Measurements from ENCODE around the gene ARRB1. TPM values are rescaled to one million over a fixed set of nuclear protein-coding genes. Genes with fewer than 3 reads are reported as not detected.
"Not testable (repeated sequence)": the region's sequence is repeated elsewhere in the genome, so short reads cannot be mapped to it uniquely, and the experiment has no call there.

Gene ARRB1
- total RNA-seq, 1 experiment from 2014 or later = 2.2 TPM

DNA sequence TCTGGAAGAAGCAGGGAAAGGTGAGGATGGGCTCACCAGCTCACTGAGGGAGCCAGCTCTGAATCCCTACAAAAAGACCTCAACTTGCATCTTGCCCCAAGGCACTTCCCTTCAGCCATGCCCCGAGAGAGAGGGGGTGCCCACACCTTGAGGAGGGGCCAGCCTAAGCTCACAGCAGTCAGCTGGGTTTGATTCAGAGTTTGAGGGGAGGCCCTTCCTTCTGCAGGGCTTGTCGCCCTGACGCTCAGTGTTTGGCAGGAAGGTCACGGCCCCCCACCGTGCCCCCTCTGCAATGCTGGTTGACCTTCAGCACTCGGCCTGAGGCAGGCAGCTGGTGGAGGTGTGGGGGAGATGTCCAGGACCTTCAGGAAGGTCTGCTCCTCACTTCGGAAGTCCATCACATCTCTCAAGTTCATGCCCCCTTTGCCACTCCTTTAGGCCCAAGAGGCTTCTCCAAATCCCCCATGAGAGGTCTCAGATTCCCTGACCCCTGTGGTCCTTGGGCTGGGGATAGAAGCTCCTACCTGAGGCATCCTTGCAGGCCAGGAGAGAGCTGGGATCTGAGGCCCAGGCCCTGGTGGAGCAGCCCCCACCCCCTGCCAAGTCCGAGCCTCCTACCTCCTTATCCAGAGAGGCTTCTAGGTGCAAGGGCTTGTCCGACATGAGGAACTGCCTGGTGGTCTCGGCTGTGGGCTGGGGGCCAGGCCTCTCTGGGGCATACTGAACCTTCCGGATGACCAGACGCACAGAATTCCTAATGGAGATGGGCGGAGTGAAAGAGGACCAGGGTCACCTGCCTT is 73.3 kb downstream of the ARRB1 start:
- DNase-seq (ENCODE audit: extremely low read depth, low read depth) = no peak

DNA sequence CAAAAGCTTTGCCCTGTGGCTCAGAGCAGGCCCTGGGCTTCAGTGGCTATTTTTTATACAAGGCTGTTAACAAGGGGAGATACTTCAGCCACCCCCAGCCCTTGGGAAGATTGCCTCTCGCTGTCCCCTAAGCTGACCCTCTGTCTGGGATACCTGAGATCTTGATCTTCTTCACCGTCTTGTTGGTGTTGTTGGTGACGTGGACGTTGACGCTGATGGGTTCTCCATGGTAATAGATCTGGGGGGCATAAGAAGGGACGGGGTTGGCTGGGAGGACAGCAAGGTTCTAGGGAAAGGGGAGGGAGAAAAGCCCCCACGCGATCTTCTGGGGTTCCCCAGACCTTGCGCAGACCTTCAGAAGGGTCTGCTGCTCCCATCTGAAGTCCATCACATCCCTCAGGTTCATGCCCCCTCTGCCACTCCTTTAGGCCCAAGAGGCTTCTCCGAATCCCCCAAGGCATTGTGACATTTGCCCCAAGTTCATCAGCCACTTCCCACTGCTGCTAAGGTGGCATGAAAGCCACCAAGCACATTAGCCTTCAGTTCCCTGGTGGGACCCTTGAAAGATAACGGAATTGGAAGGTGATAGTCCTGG is 74.2 kb downstream of the ARRB1 start:
- no peak for DNase-seq (ENCODE audit: extremely low read depth, low read depth)

DNA sequence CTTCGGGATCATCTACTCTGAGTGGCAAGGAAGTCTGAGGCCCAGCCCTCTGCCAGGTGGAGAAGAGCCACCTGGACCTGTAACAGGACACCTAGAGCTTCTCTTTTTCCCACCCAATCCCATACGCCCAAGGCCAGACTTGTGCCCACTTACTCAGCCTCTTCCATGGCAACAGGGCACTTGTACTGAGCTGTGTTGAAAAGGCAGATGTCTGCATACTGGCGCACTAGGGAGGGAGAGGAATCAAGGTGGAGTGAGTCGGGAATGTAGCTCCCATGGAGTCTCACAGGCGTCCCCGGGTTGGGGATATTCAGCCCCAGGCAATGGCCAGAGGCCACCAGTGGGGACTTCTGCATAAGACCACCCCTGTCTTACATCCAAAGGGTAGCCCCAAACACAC is 74.8 kb downstream of the ARRB1 start:
- DNase-seq (ENCODE audit: extremely low read depth, low read depth) = no peak

DNA sequence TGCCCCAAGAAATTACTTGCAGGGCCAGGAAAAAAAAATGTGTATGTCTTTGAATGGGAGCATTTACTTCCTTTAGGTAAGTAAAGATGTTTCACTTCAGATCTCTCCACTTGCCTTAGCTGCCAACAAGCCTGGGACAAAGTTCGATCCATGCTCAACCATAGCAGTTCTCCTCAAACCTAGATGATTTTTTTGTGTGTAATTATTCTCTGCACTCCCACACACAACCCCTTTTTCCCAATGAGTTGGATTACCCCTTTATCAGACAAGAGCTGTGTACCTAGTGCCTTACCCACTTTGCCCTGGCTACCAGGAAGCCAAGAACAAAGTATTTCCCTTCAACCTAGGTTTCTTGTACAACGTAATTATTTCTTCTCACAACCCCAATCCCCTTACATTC is 75.3 kb downstream of the ARRB1 start:
- DNase-seq (ENCODE audit: extremely low read depth, low read depth) = no peak

DNA sequence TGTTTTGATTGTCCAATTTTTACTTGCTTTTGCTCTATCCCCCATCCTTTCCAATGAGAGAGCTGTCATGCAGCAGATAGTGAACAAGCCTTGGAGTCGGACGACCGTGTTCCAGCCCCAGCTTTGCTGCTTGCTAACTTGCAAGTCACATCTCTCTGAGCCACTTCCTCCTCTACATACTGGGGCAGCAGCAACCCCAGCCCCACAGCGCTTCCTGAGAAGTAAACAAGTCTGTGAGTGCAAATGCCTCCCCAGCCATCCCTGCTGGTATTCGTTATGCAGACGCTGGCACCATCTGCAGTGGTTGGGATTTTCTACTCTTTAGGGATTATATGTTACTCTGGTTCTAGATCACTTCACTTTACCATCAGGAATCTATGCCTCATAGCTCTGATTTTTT is 75.9 kb downstream of the ARRB1 start:
- no peak for DNase-seq (ENCODE audit: extremely low read depth, low read depth)

DNA sequence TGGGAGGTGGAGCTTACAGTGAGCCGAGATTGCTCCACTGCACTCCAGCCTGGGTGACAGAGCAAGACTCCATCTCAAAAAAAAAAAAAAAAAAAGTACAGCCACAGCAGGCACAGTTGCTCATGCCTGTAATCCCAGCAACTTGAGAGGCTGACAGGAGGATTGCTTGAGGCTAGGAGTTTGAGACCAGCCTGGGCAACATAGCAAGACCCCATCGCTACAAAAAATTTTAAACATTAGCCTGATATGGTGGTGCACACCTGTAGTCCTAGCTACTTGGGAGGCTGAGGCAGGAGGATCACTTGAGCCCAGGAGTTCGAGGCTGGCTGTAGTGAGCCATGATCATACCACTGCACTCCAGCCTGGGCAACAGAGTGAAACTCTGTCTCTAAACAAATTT is 76.7 kb downstream of the ARRB1 start:
- not testable (repeated sequence) for DNase-seq (ENCODE audit: extremely low read depth, low read depth)

DNA sequence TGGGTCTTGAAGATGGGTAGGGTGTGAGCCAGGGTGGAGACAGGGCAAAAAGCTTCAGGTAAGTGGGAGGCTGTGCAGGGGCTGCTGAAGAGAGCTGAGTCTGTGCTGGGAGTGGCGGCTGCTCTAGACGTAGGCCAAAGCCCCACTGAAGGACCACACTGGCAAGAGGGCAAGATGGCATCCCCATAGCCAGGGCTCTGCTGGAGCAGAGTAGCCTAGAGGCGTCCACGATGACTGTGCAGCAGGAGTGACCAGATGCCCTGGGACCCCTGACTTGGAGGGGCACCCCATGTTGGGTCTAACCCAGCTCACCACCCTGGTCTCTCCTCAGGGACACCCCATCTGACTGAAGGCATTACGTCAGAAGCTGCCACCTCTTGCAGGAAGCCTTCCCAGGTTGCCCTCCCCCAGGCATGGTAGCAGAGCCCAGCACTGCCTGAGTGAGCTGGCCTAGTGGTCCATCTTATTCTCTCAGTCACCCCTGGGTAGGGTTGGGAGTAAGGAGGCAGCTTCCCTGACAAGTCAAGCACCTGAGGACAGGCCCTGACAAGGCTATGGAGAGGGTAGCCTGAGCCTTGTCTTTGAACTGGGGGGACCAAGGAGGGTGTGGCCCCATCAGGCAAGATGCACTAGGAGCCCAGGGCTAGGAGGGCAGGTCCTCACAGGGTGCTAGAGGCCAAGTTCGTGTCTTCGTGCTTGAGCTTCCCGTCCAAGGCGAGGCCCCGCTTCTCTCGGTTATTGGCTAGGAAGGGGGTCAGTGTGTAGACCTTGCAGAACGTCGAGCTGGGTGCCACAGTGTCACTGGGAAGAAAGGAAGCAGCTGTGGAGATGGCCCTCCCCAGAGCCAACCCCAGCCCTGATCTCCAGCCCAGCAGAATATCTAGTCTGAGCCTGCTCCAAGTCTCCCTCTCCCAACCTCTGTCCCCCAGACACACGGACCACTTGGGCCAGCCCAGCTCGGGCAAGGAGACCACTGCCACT is 77.8 kb downstream of the ARRB1 start:
- no peak for DNase-seq (ENCODE audit: extremely low read depth, low read depth)

DNA sequence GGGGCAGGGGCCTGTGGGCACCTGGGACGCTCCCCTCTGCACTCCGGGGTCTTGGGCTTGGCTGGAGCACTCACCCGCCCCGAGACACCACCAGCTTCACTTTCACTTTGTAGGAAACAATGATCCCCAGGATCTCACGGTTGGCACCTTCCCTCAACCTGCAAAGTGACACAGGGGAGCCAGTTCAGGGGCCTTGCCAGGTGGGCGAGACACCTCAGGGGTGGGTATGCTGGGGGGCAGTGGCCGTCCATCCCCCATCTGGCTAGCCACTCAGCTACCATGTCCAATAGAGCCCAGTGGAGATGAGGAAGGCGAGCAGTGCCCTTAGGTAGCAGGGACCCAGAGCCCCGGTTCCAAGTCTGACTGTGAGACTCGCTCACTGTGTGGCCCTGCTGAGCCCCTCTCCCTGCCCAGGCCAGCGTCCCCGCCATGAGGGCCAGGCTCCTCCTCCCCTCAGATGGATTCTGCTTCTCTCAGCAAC is 78.6 kb downstream of the ARRB1 start:
- no peak for DNase-seq (ENCODE audit: extremely low read depth, low read depth)

DNA sequence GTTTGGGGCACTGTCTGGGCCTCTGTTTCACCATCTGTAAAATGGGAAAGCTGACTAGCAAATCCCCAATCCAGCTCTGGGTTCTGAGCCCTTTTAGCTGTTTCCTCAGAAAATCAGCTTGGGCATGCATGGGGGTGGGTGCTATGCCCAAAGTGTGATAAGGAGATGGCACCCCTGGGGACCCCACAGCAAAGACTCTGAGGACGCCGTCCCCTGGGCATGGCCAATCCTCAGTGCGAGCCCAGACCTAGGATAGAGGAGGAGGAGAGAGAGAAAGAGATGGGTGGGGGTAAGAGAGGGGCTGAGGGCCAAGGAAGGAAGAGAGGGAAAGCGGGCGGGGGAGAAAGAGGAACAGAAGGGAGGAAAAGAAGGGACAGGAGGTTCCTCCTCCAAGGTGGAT is 79.1 kb downstream of the ARRB1 start:
- no peak for DNase-seq (ENCODE audit: extremely low read depth, low read depth)

DNA sequence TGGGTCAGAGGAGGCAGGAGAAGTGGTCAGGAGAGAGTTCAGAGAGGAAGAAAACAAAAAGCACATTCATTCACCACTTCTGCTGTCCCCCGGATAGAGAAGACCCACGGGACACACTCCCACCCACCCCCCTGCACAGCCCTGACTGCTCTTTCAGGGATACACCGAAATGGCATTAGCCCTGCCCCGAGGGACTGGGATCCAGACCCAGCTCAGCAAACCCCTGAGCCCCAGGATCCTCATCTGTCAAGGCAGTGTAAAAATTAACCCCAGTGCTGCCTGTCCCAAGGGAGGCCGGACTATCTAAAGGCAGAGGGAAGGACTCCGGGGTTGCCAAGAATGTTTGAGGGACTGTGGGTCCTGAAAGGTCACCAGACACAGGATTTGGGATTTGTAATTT is 79.7 kb downstream of the ARRB1 start:
- no peak for DNase-seq (ENCODE audit: extremely low read depth, low read depth)

DNA sequence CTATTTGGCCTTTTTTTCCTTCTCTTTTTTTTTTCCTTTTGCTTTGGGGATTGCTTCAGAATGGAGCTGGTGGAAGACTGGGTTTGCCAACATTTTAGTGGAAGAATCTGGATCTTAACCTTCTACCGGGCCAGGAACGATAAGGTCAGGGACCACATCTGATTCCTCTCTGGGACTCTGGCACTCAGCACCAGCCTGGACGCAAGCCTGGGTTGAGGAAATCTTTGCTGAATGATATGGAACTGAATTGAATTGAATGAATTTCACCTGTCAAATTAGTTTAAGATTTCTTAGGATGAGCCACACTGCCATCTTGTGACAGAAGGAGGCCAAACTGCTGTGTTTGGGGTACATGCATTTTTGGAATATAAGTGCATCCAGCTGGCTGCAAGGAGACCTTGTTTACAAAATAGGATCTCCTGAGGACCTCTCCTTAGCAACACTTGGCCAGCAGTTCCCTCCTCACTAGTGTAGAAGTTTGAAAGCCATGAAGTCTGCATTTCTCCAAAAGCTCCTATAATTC is 80.5 kb downstream of the ARRB1 start:
- no peak for DNase-seq (ENCODE audit: extremely low read depth, low read depth)

DNA sequence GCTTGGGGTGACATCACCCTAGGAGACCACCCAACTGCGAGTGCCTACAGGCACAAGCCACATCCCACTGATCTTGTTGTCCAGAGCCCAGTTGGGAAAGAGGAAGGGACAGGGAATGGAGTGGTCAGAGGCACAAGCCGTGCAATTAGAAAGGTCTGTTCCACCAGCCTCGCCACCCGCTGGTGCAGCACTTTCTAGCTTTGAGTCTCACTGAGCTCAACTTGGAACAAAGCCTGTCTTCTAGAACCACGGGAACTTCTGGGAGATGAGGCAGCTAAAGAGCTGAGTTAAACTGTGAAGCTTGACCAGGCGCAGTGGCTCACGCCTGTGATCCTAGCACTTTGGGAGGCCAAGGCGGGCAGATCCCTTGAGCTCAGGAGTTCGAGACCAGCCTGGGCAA is 81.6 kb downstream of the ARRB1 start:
- no peak for DNase-seq (ENCODE audit: extremely low read depth, low read depth)

DNA sequence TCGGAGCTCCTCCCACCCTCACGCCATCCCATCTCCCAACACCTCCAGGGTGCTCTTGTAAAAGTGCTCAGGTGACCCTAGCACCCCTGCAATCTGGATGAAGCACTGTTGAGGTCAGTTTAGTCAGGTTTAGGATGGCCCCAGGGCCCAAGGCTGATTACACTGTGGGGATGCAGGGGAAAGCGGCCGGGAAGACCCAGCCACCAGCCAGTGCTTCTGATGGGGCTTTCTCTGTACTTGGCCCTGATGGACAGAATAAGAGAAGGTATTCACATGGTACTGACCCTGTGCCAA is 82.1 kb downstream of the ARRB1 start:
- no peak for DNase-seq (ENCODE audit: extremely low read depth, low read depth)

DNA sequence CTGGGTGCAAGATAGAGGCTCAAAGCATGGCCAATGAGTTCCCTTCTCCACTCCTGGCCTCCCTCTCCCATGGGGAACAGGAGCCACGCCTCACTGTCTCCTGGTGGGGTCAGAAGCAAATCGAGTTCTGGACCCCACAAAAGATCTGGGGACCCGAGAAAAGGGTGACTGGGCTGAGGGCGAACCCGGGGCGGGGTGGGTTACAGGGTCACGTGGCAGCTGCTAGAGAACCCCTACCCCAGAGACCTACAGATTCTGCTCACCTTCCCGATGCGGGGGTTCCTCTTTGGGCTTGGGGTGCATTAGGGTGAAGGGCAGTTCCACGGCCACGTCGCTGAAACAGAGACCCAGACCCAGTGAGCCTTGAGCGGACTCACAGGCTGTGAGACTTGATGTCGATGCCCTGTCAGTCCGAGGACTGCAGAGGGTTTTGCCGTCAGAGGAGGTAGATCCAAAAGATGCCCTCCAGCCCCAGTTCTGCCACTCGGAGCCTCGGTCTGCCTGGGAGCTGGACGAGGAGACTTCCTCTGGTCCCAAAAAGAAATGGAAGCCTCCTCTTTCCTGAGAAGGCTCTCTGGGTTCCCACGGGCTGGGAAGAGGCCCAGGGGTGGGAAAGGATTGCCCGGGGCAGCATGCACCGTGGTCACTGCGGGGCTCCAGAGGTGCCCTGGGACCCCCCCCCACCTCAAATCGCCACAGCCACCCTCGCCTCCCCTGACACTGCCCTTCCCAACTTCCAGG is 82.7 kb downstream of the ARRB1 start:
- no peak for DNase-seq (ENCODE audit: extremely low read depth, low read depth)

DNA sequence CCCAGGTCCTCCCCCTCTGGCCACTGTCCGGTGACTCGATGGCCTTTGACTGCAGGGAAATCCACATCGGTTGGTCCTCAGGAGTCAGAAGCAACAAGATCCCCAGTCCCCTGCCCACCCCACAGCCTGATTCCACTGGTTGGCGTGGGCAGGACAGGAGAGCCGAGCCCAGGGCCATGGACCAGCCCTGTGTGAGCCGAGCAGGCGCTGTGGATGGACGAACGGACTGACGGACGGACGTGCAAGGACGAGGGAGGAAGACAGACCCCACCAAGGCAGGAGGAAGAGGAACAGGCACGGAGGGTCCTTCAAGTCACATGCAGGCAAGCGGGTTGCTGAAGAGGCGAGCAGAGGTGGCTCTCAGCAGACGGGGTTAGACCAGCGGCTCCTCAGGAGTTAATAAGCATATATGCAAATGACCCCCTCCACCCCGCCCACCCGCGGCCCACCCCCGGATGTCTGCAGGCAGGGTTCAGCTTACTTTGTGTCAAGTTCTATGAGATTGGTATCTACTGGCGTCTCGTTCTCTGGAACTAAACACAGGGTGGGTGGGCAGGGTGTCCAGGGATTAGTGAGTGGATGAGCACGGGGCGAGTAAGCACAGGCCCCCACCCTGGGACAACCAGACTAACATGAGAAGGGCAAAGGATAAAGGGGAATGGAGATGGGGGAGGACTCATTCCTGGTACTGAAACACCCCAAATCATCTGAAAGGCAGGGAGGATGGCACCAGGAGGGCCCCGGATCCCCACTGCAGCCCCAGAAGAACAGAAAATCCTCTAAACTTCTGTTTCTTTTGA is 84.1 kb downstream of the ARRB1 start:
- no peak for DNase-seq (ENCODE audit: extremely low read depth, low read depth)

DNA sequence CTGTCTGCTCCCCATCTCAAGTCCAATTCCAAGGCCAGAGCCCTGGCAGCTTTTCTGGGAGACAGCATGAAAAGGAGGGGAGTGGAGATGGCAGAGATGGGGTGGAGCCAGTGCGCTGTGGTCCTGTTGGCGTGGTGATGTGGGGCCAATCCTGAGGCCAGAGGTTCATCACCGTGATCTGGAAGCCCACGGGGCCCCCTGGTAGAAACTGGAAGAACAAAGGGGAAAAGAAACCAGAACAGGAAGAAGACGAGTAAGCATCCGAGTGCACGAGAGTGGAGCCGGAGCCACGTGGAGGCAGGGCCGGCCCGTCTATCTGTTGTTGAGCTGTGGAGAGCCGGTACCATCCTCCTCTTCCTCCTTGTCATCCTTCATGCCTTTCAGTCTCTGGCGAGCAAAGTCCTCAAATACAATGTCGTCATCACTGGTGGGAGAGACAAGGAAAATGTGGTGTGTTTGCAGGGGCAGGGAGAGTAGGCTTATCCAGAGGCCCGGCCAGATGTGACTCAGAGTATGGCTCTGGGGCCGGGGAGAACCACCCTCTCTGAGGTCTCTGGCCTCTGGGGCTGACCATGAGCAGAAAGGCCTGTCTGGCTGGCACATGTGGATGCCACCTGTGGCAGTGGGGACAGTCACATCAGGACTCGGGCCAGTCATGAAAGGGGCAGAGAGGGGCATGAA is 85.5 kb downstream of the ARRB1 start:
- DNase-seq (ENCODE audit: extremely low read depth, low read depth) = no peak

DNA sequence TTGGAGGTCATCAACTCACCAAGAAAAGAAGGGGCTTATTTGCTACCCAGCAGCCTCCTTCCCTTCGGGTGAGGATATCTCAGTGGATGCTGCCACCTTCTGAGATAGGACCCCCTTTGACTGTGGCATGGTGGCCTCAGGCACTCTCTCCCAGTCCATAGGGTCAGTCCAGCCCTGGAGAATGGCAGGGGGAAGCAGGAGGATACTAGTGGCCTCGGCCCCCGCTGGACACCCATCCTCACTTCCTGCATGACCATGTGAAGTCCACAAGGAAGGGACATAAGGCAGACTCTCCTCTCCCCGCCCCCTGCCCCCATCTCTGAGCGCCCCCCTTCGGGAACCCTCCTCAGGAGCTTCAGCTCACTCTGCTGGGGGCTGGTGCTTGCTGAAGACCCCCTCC is 86.5 kb downstream of the ARRB1 start:
- DNase-seq (ENCODE audit: extremely low read depth, low read depth) = no peak

DNA sequence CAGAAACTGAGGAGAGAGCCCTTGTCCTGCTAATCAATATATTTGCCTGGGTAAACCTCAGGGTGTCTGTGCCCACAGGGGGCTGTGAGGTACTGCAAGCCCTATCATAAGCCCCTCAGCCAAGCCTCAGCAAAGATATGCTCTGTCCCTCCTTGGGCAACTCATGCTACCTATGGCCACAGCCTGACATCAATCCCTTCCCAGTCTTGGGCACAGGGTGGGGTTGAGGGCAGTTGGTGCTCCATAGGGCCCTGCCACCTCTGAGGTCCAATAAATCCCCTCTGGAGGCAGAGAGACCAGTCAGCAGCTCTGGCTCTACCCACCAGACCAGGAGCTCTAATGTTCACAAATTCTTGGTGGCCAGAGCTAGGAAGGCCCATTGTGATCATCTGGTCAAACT is 87.1 kb downstream of the ARRB1 start:
- no peak for DNase-seq (ENCODE audit: extremely low read depth, low read depth)

DNA sequence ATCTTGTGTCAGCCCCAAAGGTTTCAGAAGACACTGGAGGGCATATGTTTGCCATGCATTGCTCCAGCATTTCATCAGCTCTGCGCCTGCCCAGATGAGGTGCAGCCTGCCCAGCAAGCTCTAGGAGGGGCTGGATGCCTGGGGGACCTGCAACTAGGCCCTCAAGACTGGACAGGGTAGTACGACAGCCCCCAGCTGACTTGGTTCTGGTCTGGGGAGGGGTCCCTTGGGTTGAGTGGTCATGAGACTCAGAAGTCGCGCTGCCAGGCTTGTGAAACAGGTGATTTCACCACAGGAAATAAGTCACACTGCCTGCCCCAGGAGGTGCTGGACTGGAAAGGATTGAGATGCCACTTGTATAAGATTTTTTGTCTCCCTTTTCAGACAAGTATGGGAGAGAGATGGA is 87.5 kb downstream of the ARRB1 start:
- no peak for DNase-seq (ENCODE audit: extremely low read depth, low read depth)

Data from NCI-H460 (cell line).